ENCODE measurements around the gene TFDP2.

GRCh38 chr3:142031575-142031974, 117.8 kb downstream of the TFDP2 start:
- TF ChIP-seq POLR2A (IDR thresholded peaks at IDR 0.05; ENCODE audit: low read depth, low read length) (no peak), POLR2AphosphoS5 (IDR thresholded peaks at IDR 0.05; ENCODE audit: low read depth, low read length) (no peak), TAF1 (IDR thresholded peaks at IDR 0.05; ENCODE audit: borderline replicate concordance, low read depth, low read length) (no peak)
